GM12878 (cell line): ENCODE results near the gene SIX5. TPM values are rescaled to one million over a fixed set of nuclear protein-coding genes. Genes with fewer than 3 reads are reported as not detected.

Source experiments
- ATAC-seq: fragments of 200-7000 bp; cut with Tn5 transposase; 3 replicates; pipeline ENCODE4 v1.9.1; 2020; ENCODE audit warnings: mild to moderate bottlenecking, moderate library complexity
- BruUV-seq: library from RNA; stranded (reverse); fragments of 400-500 nt; replicated peaks from 2 replicates; lab custom pipeline; 2021; lab: Mats Ljungman, UMichigan
- CTCF ChIA-PET: fragments of 300-600 bp; sonication (Branson Sonifier 250); formaldehyde crosslinking; extraction: SDS; loops from one replicate; lab custom pipeline; 2021; ENCODE audit warnings: inconsistent platforms; lab: Yijun Ruan, JAX
- POLR2A ChIA-PET: fragments of 350-600 bp; formaldehyde crosslinking; extraction: SDS; loops from one replicate; lab custom pipeline; 2021; ENCODE audit warnings: inconsistent platforms; lab: Charles Lee
- RAD21 ChIA-PET: fragments of 300-600 bp; sonication (Branson Sonifier 250); formaldehyde crosslinking; loops from one replicate; lab custom pipeline; 2023; ENCODE audit warnings: antibody characterized with exemption; ENCODE audit not compliant: unreplicated experiment; lab: Charles Lee
- SMC1A ChIA-PET: fragments of 300-600 bp; sonication (Branson Sonifier 250); formaldehyde crosslinking; loops from one replicate; lab custom pipeline; 2023; ENCODE audit not compliant: unreplicated experiment, uncharacterized antibody; lab: Charles Lee
- DNase-seq: peaks from one replicate; pipeline ENCODE4 v3.0.0-alpha.2; 2011; ENCODE audit warnings: low read depth, low spot score
- FAIRE-seq: peaks from 3 replicates; lab custom pipeline; 2011; peaks lifted over from hg19 to GRCh38; lab: Jason Lieb, UNC
- H2AFZ ChIP-seq: 2 replicates; pipeline ENCODE4 v1.6.0; 2011; ENCODE audit warnings: low read depth, low read length, control low read depth; ENCODE audit not compliant: control insufficient read depth
- H3K27ac ChIP-seq: 2 replicates; pipeline ENCODE4 v1.5.1; 2011; ENCODE audit warnings: control low read depth; ENCODE audit not compliant: control insufficient read depth, insufficient read depth
- H3K27me3 ChIP-seq, 2 experiments: replicated peaks in 1 of 2; 2 replicates each; pipeline versions ENCODE4 v1.6.0 to v1.6.1; 2011; ENCODE audit warnings: low read length in 1 of 2; ENCODE audit not compliant: control insufficient read depth in 2 of 2, insufficient read depth in 2 of 2
- H3K36me3 ChIP-seq, 2 experiments: 2 replicates each; pipeline ENCODE4 v1.5.1; 2011; ENCODE audit warnings: low read length in 1 of 2; ENCODE audit not compliant: control insufficient read depth in 2 of 2, insufficient read depth in 2 of 2
- H3K4me1 ChIP-seq: 2 replicates; pipeline ENCODE4 v1.6.1; 2011; ENCODE audit warnings: mild to moderate bottlenecking, low read length, moderate library complexity, mixed read lengths; ENCODE audit not compliant: control insufficient read depth, insufficient read depth
- H3K4me2 ChIP-seq: 2 replicates; pipeline ENCODE4 v1.6.0; 2011; ENCODE audit warnings: control low read depth; ENCODE audit not compliant: control insufficient read depth, insufficient read depth
- H3K4me3 ChIP-seq: fragments of 200-600 bp; sonication (generic); 2 replicates; pipeline ENCODE4 v1.5.1; 2016
- H3K79me2 ChIP-seq: 2 replicates; pipeline ENCODE4 v1.6.0; 2011; ENCODE audit warnings: low read length; ENCODE audit not compliant: control insufficient read depth, insufficient read depth
- H3K9ac ChIP-seq: 2 replicates; pipeline ENCODE4 v1.8.0; 2011; ENCODE audit warnings: low read length, control low read depth, mixed read lengths; ENCODE audit not compliant: control insufficient read depth, insufficient read depth
- H3K9me3 ChIP-seq: replicated peaks from 3 replicates; pipeline ENCODE4 v1.5.1; 2011; ENCODE audit warnings: mild to moderate bottlenecking, low read length; ENCODE audit not compliant: control insufficient read depth, insufficient read depth
- H4K20me1 ChIP-seq: 2 replicates; pipeline ENCODE4 v1.6.0; 2011; ENCODE audit not compliant: control insufficient read depth, insufficient read depth
- ATF7 ChIP-seq: fragments of 450-650 bp; IDR thresholded peaks from 2 replicates; pipeline ENCODE4 v1.6.1; 2016; ENCODE audit warnings: low read depth, mild to moderate bottlenecking
- BCL11A ChIP-seq: IDR thresholded peaks from 2 replicates; pipeline ENCODE4 v1.6.1; 2011; ENCODE audit warnings: low read depth, low read length
- HCFC1 ChIP-seq: fragments of 150-350 bp; IDR thresholded peaks from 2 replicates; pipeline ENCODE4 v1.6.1; 2014; ENCODE audit warnings: low read length
- HDGF ChIP-seq: fragments of 450-650 bp; IDR thresholded peaks from 2 replicates; pipeline ENCODE4 v1.6.1; 2016; ENCODE audit warnings: antibody characterized with exemption
- KLF5 ChIP-seq: fragments of 450-650 bp; IDR thresholded peaks from 2 replicates; pipeline ENCODE4 v1.6.1; 2014; ENCODE audit warnings: mild to moderate bottlenecking; ENCODE audit not compliant: partially characterized antibody
- LARP7 ChIP-seq: fragments of 450-650 bp; IDR thresholded peaks from 2 replicates; pipeline ENCODE4 v1.6.1; 2017; ENCODE audit warnings: mild to moderate bottlenecking
- RAD21 ChIP-seq: IDR thresholded peaks from 2 replicates; pipeline ENCODE4 v1.6.1; 2011; ENCODE audit warnings: mild to moderate bottlenecking, low read depth, low read length, moderate library complexity; ENCODE audit not compliant: insufficient read depth
- STAT3 ChIP-seq: IDR thresholded peaks from 2 replicates; pipeline ENCODE4 v1.6.1; 2011; ENCODE audit warnings: low read depth, low read length, improper control_type of control experiment
- WGBS: methylation state at CpG from one replicate; pipeline ENCODE4 v1.1.6; 2016; ENCODE audit warnings: low lambda C conversion rate; ENCODE audit not compliant: insufficient replicate concordance, insufficient coverage; ENCODE audit errors: missing lambda C conversion rate; 5-methylcytosine and 5-hydroxymethylcytosine counted together
- in situ Hi-C: fragments of 300-500 bp; cut with MboI; formaldehyde crosslinking; loops from 9 replicates; pipeline ENCODE4 v1.14.3; 2018; ENCODE audit warnings: mixed read lengths
- intact Hi-C: fragments of 100-400 bp; cut with micrococcal nuclease; formaldehyde crosslinking; loops from one replicate; pipeline ENCODE4 v1.14.2; 2022; ENCODE audit not compliant: unreplicated experiment
- polyA plus RNA-seq, 11 experiments: library from polyadenylated mRNA; depleted of rRNA in 4 of 11; unstranded in 6 of 11; stranded (reverse) in 5 of 11; fragments of >200 nt; fragmentation: Nextera tagmentation in 4 of 11; fragmentation: Illumina TruSeq in 1 of 11; extraction: Ambion mirVana in 4 of 11; extraction: Trizol in 1 of 11; gene quantifications; 1 replicate in 1 of 11; 2 replicates in 10 of 11; pipeline versions ENCODE4 v1.2.1 to v1.2.3, GENCODE V29; 2011 to 2016; ENCODE audit warnings: inconsistent platforms in 2 of 11, missing spikeins in 2 of 11, low read depth in 1 of 11
- total RNA-seq, 4 experiments: library from RNA; depleted of rRNA in 3 of 4; stranded (reverse); fragments of >200 nt in 3 of 4; fragmentation: Illumina TruSeq in 1 of 4; extraction: Trizol in 1 of 4; gene quantifications; 2 replicates each; pipeline versions ENCODE4 v1.2.1 to v1.2.3, GENCODE V29; 2013 to 2021
- TF ChIP-seq, protein P1 (sequence below): fragments of 450-650 bp; IDR thresholded peaks from 2 replicates; pipeline ENCODE4 v1.6.1; 2017; ENCODE audit warnings: low read depth, mild to moderate bottlenecking, moderate library complexity
- TF ChIP-seq, protein P2 (sequence below): fragments of 450-650 bp; IDR thresholded peaks from 2 replicates; pipeline ENCODE4 v1.6.1; 2016; ENCODE audit warnings: mild to moderate bottlenecking
- TF ChIP-seq, protein P3 (sequence below): fragments of 450-650 bp; conservative IDR thresholded peaks from 2 replicates; pipeline ENCODE4 v1.6.1; 2017; ENCODE audit warnings: mild to moderate bottlenecking, moderate library complexity
- TF ChIP-seq, protein P4 (sequence below): fragments of 450-650 bp; IDR thresholded peaks from 2 replicates; pipeline ENCODE4 v1.6.1; 2016; ENCODE audit warnings: mild to moderate bottlenecking
- TF ChIP-seq, protein P5 (sequence below): IDR thresholded peaks from 2 replicates; pipeline ENCODE4 v1.6.1; 2012; ENCODE audit warnings: low read depth, low read length, improper control_type of control experiment

The SIX5 gene
- total and polyA plus RNA-seq, 10 of the 15 experiments (the other 5 are each of a cell fraction or from before 2014, with no cell fraction given) = 1.9 to 10.5 (median 3.0) TPM; not detected in 2

DNA sequence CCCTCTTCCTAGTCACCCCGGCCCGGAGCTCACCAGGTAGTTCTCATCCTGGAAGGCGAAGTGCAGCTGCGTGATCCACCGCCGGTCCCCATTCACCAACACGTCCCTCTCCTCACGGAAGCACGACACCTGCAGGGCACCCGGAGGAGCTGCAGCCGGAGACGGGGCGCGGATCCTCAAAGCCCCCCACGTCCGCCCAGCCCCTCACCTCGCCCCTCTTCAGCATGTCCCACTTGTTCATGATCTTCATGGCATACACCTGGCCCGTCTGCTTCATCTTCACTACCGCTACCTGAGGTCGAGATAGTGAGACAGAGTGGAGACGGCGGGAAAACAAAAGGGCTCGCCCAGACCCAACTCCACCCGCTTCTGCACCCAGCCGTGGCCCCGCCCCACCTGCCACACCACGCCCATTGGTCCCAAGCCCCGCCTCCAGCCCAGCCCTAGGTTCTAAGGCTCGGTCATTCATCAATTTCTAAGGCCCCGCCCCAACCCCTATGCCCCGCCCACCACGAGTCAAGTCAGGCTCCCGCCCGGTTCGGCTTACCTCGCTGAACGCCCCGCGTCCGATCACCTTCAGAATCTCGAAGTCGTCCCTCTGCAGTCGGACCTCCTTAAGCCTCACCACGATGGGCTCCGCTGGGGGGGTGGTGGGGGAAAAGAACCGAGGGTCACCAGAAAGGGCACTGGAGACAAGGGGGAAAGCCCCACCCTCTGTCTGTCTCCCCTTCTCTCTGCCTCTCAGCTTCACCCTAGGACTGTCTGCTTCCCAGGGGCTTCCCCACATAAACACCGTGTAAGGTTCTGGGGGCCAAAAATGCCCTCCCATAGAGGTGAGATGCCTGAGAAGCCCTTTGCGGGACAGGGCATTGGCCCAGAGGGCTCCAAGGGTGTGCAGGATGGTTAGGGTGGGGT, 10.4 kb upstream of the SIX5 start:
- in situ Hi-C loops = no loop called here
- H3K4me2 ChIP-seq = peak overlapping the region; percentile 91
- ChIA-PET SMC1A (interaction anchor here (1.0 to 1.2 kb wide), 4 partner anchors 9 to 62 kb away, joined by 3 to 8 read pairs (median 3); partner anchors contain the start of gene SIX5), CTCF (interaction anchor here (0.5 to 1.8 kb wide), 21 partner anchors 9 to 354 kb away, joined by 3 to 45 read pairs (median 5); partner anchors contain the start of genes DMWD, FBXO46, QPCTL and SIX5), RAD21 (interaction anchor here (0.6 to 1.2 kb wide), 6 partner anchors 9 to 86 kb away, joined by 3 to 23 read pairs (median 6); partner anchors contain the start of genes DMWD and SIX5), POLR2A (interaction anchor here (0.9 to 1.3 kb wide), 5 partner anchors 9 to 87 kb away, joined by 3 to 13 read pairs (median 4); partner anchors contain the start of genes QPCTL, SIX5 and SNRPD2)
- ATAC-seq (peak; percentile 99), DNase-seq (peak; percentile 63), FAIRE-seq (peak; percentile 75)
- no TSS peak for BruUV-seq
- no peak overlapping the region for H3K27ac ChIP-seq
- H3K4me1 ChIP-seq = peaks cover 11% of the 10 kb centered on the region
- 4% methylated on average over 44 of the region's 48 CpGs for WGBS
- H4K20me1 ChIP-seq = no peaks in the 10 kb centered on the region
- peak overlapping the region; percentile 60; the same call in 1 of the 2 replicates for H3K4me3 ChIP-seq
- peak overlapping the region; percentile 31 for H2AFZ ChIP-seq
- H3K9ac ChIP-seq = no peak overlapping the region
- no peaks in the 10 kb centered on the region for H3K27me3 ChIP-seq
- H3K36me3 ChIP-seq = no peaks in the 10 kb centered on the region
- intact Hi-C loops = no loop called here
- H3K79me2 ChIP-seq = no peaks in the 10 kb centered on the region
- H3K9me3 ChIP-seq = no peaks in the 10 kb centered on the region
- TF ChIP-seq, protein P1, sequence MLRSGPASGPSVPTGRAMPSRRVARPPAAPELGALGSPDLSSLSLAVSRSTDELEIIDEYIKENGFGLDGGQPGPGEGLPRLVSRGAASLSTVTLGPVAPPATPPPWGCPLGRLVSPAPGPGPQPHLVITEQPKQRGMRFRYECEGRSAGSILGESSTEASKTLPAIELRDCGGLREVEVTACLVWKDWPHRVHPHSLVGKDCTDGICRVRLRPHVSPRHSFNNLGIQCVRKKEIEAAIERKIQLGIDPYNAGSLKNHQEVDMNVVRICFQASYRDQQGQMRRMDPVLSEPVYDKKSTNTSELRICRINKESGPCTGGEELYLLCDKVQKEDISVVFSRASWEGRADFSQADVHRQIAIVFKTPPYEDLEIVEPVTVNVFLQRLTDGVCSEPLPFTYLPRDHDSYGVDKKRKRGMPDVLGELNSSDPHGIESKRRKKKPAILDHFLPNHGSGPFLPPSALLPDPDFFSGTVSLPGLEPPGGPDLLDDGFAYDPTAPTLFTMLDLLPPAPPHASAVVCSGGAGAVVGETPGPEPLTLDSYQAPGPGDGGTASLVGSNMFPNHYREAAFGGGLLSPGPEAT = 0 out of 2 replicates have a peak, but pooled peaks have one; percentile 44
- TF ChIP-seq, protein P2, sequence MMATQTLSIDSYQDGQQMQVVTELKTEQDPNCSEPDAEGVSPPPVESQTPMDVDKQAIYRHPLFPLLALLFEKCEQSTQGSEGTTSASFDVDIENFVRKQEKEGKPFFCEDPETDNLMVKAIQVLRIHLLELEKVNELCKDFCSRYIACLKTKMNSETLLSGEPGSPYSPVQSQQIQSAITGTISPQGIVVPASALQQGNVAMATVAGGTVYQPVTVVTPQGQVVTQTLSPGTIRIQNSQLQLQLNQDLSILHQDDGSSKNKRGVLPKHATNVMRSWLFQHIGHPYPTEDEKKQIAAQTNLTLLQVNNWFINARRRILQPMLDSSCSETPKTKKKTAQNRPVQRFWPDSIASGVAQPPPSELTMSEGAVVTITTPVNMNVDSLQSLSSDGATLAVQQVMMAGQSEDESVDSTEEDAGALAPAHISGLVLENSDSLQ = peak; percentile 81
- TF ChIP-seq KLF5 (no peak), ATF7 (no peak), HCFC1 (0 out of 2 replicates have a peak, but pooled peaks have one; percentile 11), HDGF (peak; percentile 86; the same call in 1 of the 2 replicates), LARP7 (peak; percentile 58; the same call in 1 of the 2 replicates), STAT3 (no peak), BCL11A (no peak), RAD21 (0 out of 2 replicates have a peak, but pooled peaks have one; percentile 27)
- TF ChIP-seq, protein P3, sequence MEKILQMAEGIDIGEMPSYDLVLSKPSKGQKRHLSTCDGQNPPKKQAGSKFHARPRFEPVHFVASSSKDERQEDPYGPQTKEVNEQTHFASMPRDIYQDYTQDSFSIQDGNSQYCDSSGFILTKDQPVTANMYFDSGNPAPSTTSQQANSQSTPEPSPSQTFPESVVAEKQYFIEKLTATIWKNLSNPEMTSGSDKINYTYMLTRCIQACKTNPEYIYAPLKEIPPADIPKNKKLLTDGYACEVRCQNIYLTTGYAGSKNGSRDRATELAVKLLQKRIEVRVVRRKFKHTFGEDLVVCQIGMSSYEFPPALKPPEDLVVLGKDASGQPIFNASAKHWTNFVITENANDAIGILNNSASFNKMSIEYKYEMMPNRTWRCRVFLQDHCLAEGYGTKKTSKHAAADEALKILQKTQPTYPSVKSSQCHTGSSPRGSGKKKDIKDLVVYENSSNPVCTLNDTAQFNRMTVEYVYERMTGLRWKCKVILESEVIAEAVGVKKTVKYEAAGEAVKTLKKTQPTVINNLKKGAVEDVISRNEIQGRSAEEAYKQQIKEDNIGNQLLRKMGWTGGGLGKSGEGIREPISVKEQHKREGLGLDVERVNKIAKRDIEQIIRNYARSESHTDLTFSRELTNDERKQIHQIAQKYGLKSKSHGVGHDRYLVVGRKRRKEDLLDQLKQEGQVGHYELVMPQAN = 0 out of 2 replicates have a peak, but pooled peaks have one; percentile 39
- TF ChIP-seq, protein P4, sequence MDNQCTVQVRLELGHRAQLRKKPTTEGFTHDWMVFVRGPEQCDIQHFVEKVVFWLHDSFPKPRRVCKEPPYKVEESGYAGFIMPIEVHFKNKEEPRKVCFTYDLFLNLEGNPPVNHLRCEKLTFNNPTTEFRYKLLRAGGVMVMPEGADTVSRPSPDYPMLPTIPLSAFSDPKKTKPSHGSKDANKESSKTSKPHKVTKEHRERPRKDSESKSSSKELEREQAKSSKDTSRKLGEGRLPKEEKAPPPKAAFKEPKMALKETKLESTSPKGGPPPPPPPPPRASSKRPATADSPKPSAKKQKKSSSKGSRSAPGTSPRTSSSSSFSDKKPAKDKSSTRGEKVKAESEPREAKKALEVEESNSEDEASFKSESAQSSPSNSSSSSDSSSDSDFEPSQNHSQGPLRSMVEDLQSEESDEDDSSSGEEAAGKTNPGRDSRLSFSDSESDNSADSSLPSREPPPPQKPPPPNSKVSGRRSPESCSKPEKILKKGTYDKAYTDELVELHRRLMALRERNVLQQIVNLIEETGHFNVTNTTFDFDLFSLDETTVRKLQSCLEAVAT = 0 out of 2 replicates have a peak, but pooled peaks have one; percentile 46
- TF ChIP-seq, protein P5, sequence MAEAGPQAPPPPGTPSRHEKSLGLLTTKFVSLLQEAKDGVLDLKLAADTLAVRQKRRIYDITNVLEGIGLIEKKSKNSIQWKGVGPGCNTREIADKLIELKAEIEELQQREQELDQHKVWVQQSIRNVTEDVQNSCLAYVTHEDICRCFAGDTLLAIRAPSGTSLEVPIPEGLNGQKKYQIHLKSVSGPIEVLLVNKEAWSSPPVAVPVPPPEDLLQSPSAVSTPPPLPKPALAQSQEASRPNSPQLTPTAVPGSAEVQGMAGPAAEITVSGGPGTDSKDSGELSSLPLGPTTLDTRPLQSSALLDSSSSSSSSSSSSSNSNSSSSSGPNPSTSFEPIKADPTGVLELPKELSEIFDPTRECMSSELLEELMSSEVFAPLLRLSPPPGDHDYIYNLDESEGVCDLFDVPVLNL = peak; percentile 66
